GM21360 (cell line): ENCODE results near the gene TINAGL1.
"Not testable (repeated sequence)": the region's sequence is repeated elsewhere in the genome, so short reads cannot be mapped to it uniquely, and the experiment has no call there.

Source experiments
- ATAC-seq: cut with Tn5 transposase; IDR thresholded peaks from one replicate; pipeline ENCODE4 v1.9.1; 2021; ENCODE audit warnings: mild to moderate bottlenecking, moderate library complexity; ENCODE audit not compliant: unreplicated experiment

The TINAGL1 gene

GRCh38 chr1:31583082-31583994 lies 7.0 kb downstream of the TINAGL1 start:
- no peak for ATAC-seq

GRCh38 chr1:31583995-31584868 lies 7.9 kb downstream of the TINAGL1 start:
- ATAC-seq, result no peak

- ATAC-seq, result no peak
These were observed 8.8 kb downstream of the TINAGL1 start for GRCh38 chr1:31584869-31585735.

GRCh38 chr1:31585736-31586365 lies 9.5 kb downstream of the TINAGL1 start:
- ATAC-seq, result no peak

- ATAC-seq, result no peak
These were observed 10.3 kb downstream of the TINAGL1 start for GRCh38 chr1:31586376-31587327.

- not testable (repeated sequence) for ATAC-seq
These were observed 11.0 kb downstream of the TINAGL1 start for GRCh38 chr1:31587328-31587699.

GRCh38 chr1:31587720-31588423 lies 11.6 kb downstream of the TINAGL1 start:
- no peak for ATAC-seq

GRCh38 chr1:31588751-31589515 lies 12.6 kb downstream of the TINAGL1 start:
- ATAC-seq, result no peak

GRCh38 chr1:31591425-31592093 lies 15.2 kb downstream of the TINAGL1 start:
- no peak for ATAC-seq

GRCh38 chr1:31592132-31592531 lies 15.8 kb downstream of the TINAGL1 start:
- ATAC-seq, result no peak

GRCh38 chr1:31593136-31593665 lies 16.9 kb downstream of the TINAGL1 start:
- no peak for ATAC-seq

- ATAC-seq, result no peak
These were observed 17.7 kb downstream of the TINAGL1 start for GRCh38 chr1:31593770-31594632.

GRCh38 chr1:31595836-31596736 lies 19.8 kb downstream of the TINAGL1 start:
- no peak for ATAC-seq

GRCh38 chr1:31596737-31597097 lies 20.4 kb downstream of the TINAGL1 start:
- ATAC-seq, result no peak

GRCh38 chr1:31598980-31599379 lies 22.7 kb downstream of the TINAGL1 start:
- no peak for ATAC-seq
